IPS-18c (cell line): ENCODE measurements around the gene FANK1.
"Not testable (repeated sequence)": the region's sequence is repeated elsewhere in the genome, so short reads cannot be mapped to it uniquely, and the experiment has no call there.

Source experiments
- H3K4me3 ChIP-seq: 2 replicates; pipeline ENCODE4 v1.7.0; 2013; ENCODE audit warnings: low read depth, mild to moderate bottlenecking, low read length, moderate library complexity; ENCODE audit not compliant: insufficient read depth
- H3K9me3 ChIP-seq: one replicate; pipeline ENCODE4 v1.6.1; 2013; ENCODE audit warnings: mild to moderate bottlenecking, low read length, moderate library complexity; ENCODE audit not compliant: control insufficient read depth, insufficient read depth

FANK1 gene

DNA sequence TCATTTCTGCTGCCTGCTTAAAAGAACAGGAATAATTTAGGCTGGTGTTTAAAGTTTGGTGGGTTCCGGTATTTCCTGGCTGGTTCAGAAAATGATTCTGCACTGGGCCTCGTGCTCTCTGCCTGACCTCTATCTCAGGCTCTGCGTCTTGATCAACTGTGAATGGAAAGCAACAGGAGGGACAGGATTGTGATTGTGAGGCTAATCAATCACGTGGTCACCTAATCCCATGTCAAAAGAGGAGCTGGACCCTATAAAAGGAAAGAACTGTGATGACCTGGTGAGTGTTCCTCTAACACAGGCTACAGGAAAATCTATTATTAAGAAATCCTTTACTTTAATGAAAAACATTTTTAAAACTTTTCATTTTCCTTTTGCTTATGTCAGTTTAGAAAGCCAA lies 15.2 kb upstream of the FANK1 start, which contains the start of gene DHX32:
DHX32 (minus strand) TSS at position 101 of the 400 bp plus-strand sequence. CDS start 468 bp downstream, outside the sequence.
- Histone ChIP-seq H3K9me3 (no peaks in the 10 kb centered on the region), H3K4me3 (peak within 1 kb of the TSS; percentile 2; the same call in 1 of the 2 replicates)

GRCh38 chr10:125882596-125882995 lies 13.8 kb upstream of the FANK1 start:
- Histone ChIP-seq H3K4me3 (no peak overlapping the region; the same call in 1 of the 2 replicates), H3K9me3 (no peaks in the 10 kb centered on the region)

DNA sequence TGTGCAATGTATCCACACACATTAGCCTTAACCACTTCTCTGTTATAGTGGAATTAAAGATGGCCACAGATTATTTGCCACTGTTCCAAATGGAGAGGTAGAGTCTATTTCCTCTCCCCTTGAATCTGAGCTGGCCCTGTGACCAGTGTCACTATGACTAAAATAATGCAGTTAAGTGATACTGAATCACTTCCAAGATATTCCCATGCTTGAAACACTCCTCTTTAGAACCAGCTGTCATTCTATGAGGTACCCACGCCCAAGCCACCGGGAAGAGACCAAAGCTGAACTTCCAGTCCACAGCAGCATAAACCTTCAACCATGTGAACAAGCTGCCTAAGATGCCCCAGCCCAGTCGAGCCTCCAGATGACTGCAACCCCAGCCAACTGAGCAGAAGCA lies 13.2 kb upstream of the FANK1 start:
- Histone ChIP-seq H3K9me3 (no peaks in the 10 kb centered on the region), H3K4me3 (no peak overlapping the region)

DNA sequence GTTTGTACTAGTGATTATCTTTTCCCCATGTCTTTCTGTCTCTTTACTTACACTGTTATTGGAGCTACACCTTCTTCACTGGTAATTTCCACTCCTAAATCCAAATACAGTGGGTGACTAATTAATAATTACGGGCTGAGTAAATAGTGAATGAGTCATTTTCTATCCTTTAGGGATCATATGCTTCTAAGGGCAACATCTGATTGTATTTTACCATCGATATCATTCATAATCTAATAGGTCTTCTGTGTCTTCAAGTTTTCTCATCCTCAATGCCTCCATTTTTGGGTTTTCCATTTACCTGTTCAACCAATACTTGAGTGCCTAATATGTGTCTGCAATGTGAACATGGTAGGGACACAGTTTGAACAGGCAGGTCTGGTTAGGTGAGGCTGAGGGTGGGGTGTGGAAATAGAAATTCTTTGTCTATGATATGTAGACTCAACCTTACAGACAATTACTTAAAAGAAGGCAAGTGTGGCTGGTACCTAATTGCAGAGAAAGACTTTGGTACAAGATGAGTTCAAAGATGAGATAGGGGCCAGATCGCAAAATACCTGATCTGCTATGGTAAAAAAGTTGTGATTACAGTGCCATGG lies 9.4 kb upstream of the FANK1 start:
- no peaks in the 10 kb centered on the region for H3K9me3 ChIP-seq
- H3K4me3 ChIP-seq = no peak overlapping the region

DNA sequence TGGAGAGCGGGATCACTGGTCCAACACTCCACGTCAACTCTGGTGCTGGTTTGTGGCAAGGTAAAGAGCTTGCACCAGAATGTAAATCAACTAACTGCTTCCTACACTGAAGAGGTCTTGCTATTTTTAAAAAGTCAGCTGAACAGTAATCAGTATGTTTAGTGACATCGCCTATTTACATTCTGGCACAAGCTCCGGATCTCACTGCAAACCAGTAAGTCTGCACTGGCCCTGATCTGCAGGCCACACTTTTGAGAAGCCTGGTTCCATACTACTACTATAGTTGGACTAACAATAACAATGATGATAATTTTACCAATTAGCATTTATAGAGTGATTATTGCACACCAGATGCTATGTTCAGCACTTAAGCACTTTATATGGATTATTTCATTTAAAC lies 6.9 kb upstream of the FANK1 start:
- not testable (repeated sequence) for H3K4me3 ChIP-seq, H3K9me3 ChIP-seq

DNA sequence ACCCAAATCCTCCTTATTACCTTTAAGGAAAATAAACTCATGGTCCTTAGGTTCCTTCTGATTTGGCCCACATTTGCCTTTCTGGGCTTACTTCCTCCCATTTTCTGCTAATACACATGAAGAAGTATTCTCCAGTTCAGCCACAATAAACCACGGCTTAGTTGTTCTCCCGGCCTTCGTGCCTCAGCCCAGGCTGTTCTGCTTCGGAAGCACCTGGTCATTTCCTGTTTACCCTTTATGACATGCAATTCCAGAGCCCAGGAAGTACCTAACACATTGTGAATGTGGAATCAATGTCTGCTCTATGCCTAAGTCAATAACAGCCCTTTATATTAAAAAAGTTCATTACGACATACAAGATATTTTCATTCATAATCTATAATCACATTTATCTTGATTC lies 4.0 kb upstream of the FANK1 start:
- not testable (repeated sequence) for H3K4me3 ChIP-seq, H3K9me3 ChIP-seq

DNA sequence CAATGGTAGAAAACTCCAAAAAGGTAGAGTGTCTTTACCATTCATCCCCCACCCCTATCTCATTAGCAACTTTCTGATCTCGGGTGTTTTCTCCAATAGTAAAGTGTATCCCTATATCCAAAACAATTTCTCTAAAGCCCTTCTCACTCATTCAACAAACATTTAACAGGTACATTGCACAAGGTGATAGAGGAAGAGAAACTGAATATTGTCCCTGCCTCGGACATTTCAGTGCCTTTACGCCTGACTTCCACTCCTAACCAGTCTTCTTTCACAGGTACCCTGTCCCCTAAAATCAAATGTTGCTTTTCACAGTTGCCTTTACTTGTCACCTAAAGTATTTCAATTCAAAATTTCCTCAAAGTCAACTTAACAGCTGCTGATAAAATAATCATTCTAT lies 2.2 kb upstream of the FANK1 start:
- H3K4me3 ChIP-seq, H3K9me3 ChIP-seq: not testable (repeated sequence)

DNA sequence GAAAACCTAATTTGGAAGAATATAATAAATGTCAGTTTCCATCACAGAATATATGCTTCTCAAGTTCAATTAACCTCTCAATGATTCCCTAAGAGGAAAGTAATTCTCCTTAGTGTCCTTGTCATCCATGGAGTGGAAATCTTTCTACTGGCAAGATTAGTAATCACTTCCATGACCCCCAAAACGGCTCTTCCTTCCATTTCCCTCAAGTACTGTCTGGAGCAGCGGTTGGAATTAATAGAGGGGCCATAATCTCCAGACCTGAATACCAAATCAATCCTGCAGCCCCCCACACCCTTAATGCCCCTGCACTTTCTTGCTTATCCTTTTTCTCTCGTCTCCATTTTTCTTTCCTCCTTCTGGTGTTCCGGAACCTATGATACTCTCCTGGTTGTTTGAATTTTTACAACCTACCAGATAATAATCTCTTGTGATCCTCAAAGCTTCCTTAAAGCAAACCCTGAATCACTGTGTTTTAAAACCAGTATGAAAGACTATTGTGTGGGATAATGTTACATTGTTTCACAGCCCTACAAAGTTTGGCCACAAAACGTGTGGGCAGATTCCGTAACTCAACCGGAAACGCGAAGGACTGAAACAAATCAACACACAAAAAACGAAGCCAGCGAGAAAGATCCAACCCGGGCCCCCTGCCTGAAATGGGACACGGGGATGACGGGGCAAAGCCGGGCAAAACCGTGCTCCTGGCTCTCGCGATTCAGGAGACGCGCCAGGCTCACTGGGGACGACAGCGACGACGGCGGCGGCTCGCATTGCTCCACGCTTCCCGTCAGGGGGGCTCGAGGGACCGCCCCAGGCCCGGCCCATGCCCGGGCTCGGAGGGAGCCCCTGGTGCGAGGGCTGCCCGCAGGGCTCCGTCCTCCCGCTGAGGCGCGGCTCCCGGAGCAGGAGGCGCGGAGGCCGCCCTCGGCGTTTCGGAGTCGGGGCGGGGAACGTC lies 955 bp upstream of the FANK1 start:
- H3K4me3 ChIP-seq = peak overlapping the region; percentile 72
- H3K9me3 ChIP-seq = not testable (repeated sequence)

- H3K9me3 ChIP-seq, H3K4me3 ChIP-seq: not testable (repeated sequence)
Measured at GRCh38 chr10:125897317-125897716, 953 bp downstream of the FANK1 start.

DNA sequence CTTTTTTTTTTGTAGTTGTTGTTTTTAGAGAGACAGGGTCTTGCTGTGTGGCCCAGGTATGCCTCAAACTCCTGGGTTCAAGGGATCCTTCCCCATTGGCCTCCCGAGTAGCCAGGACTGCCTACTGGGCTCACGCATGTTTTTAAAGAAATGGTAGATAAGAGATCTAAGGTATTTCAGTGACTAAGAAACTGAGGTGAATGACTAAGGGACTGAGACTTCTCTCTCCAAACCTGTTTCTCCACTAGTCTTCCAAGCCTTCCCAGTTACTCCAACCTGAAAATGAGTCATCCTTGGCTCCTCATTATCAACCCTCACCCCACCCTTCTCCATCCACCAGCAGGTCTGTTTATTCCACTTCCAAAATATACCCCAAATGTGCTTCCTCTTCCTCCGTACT lies 4.6 kb downstream of the FANK1 start:
- H3K4me3 ChIP-seq = not testable (repeated sequence)

GRCh38 chr10:125903135-125903640 lies 6.8 kb downstream of the FANK1 start:
- H3K9me3 ChIP-seq, H3K4me3 ChIP-seq: not testable (repeated sequence)

More for the DNA sequence above, 4.6 kb downstream of the FANK1 start:
- H3K9me3 ChIP-seq = not testable (repeated sequence)

DNA sequence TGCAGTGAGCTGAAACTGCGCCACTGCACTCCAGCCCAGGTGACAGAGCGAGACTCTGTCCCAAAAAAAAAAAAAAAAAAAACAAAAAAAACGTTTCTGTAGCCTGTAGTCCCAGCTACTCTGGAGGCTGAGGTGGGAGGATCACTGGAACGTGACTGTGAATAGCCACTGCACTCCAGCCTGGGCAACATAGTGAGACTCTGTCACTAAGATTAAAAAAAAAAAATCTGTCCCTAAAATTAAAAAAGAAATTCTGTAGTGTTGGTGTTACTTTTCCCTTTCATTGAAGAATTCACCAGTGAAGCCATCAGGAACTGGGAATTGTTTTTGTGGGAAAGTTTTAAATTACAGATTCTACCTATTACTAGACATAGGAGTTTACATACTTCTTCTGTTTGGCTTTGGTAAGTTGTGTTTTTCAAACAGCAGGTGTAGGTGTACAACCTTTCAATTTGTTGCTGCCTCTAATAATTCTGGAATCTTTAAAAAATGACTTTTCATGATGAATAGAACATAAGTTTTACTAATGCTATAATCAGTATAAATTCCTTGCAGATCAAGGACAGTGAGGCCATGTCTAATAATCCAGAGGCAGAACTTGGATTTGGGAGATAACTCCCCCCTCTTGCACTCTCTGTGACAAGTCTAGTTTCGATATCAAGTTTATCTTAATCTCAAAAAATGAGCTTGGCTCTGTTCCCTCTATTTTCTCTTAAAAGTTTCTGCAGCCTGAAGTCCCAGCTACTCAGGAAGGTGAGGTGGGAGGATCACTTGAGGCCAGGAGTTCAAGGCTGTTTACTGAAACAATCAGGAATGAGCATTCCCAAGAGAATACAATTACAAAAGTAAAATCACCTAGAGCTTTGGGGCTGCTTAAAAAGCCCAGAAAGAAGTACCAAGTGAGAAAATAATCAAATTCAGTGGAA lies 9.0 kb downstream of the FANK1 start:
- not testable (repeated sequence) for H3K9me3 ChIP-seq, H3K4me3 ChIP-seq

DNA sequence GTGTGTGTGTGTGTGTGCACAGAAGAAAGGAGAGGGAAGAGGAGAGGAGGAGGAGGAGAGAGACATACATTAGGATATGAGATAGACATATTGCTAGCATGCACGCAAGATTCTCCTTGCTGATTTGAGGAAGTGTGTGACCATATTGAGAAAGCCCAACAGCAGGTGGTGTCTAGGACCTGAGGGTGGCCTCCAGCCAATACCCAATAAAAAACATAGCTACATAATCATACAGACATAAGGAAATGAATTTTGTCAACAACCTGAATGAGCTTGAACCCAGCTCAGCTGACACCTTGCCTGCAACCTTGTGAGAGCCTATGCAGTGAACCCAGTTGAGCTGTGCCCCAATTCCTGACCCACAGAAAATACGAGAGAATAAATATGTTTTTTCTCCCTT lies 11.2 kb downstream of the FANK1 start:
- H3K4me3 ChIP-seq = not testable (repeated sequence)

GRCh38 chr10:125908813-125909212 lies 12.4 kb downstream of the FANK1 start:
- not testable (repeated sequence) for H3K4me3 ChIP-seq, H3K9me3 ChIP-seq

More for the DNA sequence above, 11.2 kb downstream of the FANK1 start:
- not testable (repeated sequence) for H3K9me3 ChIP-seq

DNA sequence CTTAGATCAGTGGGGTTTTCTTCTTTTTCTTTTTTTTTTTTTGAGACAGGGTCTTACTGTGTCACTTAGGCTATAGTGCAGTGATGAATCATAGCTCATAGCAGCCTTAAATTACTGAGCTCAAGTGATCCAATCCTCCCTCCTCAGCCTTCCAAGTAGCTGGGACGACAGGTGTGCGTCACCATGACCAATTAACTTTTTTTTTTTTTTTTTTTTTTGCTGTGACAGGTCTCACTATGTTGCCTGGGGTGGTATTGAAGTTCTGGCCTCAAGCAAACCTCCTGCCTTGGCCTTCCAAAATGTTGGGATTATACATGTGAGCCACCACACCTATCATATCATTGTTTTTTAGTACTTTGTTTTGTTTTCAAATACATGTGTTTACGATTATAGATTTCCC lies 13.1 kb downstream of the FANK1 start:
- H3K9me3 ChIP-seq, H3K4me3 ChIP-seq: not testable (repeated sequence)

- no peak overlapping the region for H3K4me3 ChIP-seq
- H3K9me3 ChIP-seq = peaks cover 2% of the 10 kb centered on the region
Measured at GRCh38 chr10:125911145-125911544, 14.8 kb downstream of the FANK1 start.

DNA sequence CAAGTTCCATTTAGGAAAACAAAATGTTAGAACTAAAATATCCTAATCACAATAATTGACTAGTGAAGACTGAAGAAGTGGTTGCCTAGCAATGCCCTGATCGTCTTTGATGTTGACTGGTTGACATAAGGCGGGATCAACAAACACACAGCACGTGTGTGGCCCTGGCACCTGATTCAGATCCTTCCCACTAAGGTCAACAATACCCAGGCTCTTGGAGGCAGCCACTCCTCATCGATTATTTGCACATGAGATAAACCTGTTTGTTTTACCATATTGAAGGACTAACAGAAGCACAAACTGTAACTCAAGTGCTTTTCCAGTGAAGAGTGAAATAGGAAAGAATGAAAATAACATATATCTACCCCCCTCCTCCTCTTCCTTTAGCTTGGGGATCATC lies 15.6 kb downstream of the FANK1 start:
- H3K9me3 ChIP-seq = peaks cover 4% of the 10 kb centered on the region
- H3K4me3 ChIP-seq = no peak overlapping the region
